Stimulated activated CD8-positive, alpha-beta memory T cell treated with anti-CD3 and anti-CD28 coated beads, Interleukin-2, amount 100 ng/mL, for 48 hours (primary cell): Measurements from ENCODE around the gene SUN1.
A peak's percentile ranks its signal among the peaks of the same experiment; 100 is the strongest.
"Not testable (repeated sequence)": the region's sequence is repeated elsewhere in the genome, so short reads cannot be mapped to it uniquely, and the experiment has no call there.

ENCODE experiments used
- DNase-seq, 2 donors: peaks; one replicate each; pipeline ENCODE4 v3.0.0-alpha.2; 2020; ENCODE audit warnings: low read depth in 2 of 2

SUN1 gene

DNA sequence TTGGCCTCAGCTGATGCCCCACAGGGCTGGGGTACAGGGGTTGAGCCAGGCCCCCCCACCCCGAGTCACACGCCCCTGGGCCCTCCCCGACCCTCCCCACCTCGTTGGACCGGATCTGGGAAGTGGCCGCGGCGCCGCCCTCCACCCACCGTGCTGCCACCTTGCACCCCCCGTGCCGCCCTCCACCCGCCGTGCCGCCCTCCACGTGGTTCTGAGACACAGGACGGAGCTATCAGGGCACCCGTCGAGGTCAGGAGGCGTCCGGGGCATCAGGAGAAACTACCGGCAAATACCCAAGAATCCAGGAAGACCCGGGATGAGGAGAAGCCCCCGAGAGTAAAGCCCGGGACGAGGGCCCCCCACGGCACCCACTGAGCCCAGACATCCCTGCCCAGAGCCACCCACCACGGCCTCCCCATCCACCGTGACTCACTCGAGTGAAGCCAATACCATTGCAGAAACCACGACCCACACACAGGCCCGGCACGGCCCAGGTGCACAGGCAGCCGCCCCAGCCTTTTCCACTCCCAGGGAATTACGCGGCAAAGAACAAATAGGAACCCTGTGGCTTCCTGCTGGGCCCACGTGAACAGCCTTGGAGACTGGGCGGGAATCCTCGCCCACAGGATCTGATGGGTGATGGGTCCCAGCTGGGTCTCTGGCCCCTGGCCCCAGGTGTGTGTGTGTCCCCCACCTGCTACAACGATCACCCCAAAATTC, 88.2 kb downstream of the SUN1 start:
- peak in 1 of 2 donors; percentile 26 for DNase-seq

DNA sequence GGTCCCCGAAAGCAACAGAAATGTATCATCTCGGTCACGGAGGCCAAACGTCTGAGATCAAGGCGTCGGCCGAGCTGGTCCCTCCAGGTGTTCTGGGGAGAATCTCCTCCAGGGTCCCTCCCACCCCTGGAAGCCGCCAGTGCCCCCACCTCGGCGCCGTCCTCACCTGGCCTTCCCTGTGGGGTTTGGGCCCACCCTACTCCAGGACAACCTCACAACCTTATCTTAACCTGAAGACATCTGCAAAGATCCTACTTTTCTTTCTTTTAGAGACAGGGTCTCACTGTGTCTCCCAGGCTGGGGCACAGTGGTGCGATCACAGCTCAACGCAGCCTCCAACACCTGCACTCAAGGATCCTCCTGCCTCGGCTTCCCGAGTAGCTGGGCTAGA, 88.8 kb downstream of the SUN1 start:
- DNase-seq = no peak

DNA sequence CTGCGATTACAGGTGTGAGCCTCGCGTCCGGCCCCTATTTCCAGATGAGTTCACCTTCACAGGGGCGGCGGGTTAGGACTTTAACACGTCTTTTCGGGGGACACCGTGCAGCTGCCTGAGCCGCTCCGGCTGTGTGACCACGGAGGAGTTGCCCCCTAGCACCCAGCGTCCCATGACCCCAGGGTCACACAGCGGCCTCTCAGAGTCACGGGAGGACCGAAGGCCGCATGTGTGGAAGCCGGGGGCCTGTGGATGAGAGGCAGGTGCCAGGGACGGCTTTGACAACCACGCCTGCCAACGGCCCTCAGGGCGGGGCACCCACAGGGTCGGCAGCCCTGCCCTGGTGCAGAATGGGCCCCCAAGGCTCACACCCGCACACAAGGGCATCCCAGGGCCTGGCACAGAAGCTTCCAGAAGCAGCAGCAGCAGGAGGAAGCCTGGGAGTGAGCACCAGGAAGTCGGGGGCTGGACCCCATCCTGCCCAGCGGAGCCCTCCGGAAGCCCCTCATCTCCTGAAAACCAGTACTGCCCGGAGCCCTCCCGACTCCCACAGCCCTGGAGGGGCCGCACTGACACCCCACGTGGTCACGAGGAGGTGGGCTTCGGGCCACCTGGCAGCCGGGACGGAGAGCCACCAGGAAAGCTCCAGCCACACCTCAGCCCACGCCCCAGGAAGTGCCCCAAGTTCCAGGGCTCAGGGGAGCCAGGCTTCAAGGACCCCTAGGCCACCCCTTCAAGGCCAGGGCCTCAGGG, 89.5 kb downstream of the SUN1 start:
- no peak for DNase-seq

DNA sequence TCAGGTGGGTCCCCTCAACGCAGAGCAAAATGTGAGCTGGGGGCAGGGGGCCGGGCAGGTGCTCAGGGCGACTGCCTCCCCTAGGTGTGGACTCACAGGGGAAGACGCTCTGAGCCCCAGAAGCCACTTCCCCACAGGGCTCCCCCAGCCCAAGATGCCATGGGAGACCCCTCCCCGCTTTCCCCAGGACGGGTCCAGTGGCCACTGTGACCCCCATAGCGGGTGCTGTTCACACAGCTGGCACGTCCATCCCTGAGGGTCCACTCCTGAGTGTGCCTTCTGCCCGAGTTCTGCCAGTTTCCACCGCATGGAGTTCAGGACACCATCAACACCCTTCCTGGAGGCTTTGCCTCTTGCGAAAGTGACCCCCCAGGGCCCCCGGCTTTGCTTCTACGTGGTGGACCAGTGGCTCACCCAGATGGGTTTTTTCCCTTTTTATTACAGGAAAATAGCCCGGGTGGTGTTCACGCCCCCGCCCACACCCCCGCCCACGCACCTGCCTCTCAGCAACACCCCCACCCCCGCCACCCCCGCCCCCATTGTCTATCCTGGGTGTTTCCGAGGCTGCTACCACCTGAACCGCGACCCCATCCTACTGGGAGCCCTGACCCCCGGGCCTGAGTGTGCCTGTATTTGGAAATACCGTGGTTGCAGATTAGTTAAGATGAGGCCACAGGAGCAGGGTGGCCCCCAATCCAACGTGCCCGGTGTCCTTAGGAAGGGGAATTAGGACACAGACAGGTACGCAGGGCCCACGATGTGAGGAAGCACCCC, 90.2 kb downstream of the SUN1 start:
- peak; percentile 39 to 61 for DNase-seq

DNA sequence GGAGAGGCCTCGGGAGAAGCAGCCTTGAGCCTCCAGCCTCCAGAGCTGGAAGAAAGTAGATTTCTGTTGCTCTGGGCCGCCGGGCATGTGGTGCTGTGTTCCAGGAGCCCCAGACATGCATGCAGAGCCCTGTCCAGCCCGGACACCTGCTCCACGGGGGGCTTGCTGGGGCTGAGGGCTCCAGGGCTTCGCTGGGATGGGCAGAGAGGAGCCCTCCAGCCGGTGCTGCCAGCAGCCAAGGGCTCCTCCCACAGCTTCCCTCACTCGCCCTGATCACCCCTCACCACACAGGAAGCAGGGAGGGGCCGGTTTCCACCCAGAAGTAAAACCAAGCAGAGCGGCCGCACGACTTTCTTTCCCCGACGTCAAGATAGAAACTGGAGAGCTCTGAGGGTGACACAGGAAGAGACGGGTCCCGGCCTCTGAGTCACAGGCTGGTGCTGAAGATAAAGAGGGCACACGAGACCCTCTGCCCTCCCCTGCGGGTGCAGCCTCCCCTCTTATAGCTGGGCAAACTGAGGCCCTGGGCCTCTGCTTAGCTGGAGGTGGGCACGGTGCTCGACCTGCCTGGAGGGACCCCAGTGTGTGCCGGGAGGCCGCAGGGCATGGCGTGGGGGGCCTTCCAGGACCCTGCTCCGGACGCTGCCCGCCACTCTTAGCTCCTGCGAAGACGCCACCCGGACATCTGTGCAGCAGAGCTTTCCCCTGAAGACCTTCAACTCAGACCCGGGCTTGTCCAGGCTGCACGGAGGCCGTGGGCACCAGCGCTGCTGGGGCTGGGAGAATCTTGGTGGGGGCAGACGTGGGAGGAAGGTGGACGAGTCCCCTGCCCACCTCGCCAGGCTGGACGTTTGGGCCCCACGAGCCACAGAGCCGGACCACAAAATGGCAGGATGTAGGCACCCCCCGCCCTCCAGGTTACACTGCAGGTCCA, 91.1 kb downstream of the SUN1 start:
- peak; percentile 85 to 89 for DNase-seq

DNA sequence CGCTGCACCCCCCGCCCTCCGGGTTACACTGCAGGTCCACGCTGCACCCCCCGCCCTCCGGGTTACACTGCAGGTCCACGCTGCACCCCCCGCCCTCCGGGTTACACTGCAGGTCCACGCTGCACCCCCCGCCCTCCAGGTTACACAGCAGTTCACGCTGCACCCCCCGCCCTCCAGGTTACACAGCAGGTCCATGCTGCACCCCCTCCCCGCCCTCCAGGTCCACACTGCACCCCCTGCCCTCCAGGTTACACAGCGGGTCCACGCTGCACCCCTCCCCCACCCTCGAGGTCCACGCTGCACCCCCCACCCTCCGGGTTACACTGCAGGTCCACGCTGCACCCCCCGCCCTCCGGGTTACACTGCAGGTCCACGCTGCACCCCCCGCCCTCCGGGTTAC, 91.8 kb downstream of the SUN1 start:
- DNase-seq = not testable (repeated sequence)
